DOHH2 (cell line): ENCODE results near the gene CACNA1I.

ENCODE experiments used
- H3F3A ChIP-seq: fragments of 200-600 bp; sonication (generic), shearing (Covaris generic); 2 replicates; pipeline ENCODE4 v1.6.0; 2016; ENCODE audit warnings: antibody characterized with exemption, mild to moderate bottlenecking; ENCODE audit not compliant: control insufficient read depth, insufficient read depth
- H3K27ac ChIP-seq: fragments of 200-600 bp; sonication (generic); 2 replicates; pipeline ENCODE4 v1.5.1; 2014; ENCODE audit warnings: low read depth, mild to moderate bottlenecking, low read length, moderate library complexity
- H3K27me3 ChIP-seq: fragments of 200-600 bp; sonication (generic); 2 replicates; pipeline ENCODE4 v1.6.1; 2014; ENCODE audit warnings: mild to moderate bottlenecking, low read length, mixed read lengths; ENCODE audit not compliant: control insufficient read depth
- H3K36me3 ChIP-seq: fragments of 200-600 bp; sonication (generic); 2 replicates; pipeline ENCODE4 v1.6.1; 2014; ENCODE audit warnings: mild to moderate bottlenecking, low read length, moderate library complexity, mixed read lengths; ENCODE audit not compliant: control insufficient read depth
- H3K4me1 ChIP-seq: fragments of 200-600 bp; sonication (generic); 2 replicates; pipeline ENCODE4 v1.6.1; 2014; ENCODE audit warnings: mild to moderate bottlenecking, low read length, mixed read lengths; ENCODE audit not compliant: control insufficient read depth
- H3K4me2 ChIP-seq: fragments of 200-600 bp; sonication (generic); 2 replicates; pipeline ENCODE4 v1.6.0; 2014; ENCODE audit warnings: mild to moderate bottlenecking, low read length, moderate library complexity
- H3K4me3 ChIP-seq: fragments of 200-600 bp; sonication (generic); 2 replicates; pipeline ENCODE4 v1.5.1; 2014; ENCODE audit warnings: mild to moderate bottlenecking, low read length, mixed read lengths
- H3K79me2 ChIP-seq: fragments of 200-600 bp; sonication (generic); 2 replicates; pipeline ENCODE4 v1.6.1; 2014; ENCODE audit warnings: mild to moderate bottlenecking, low read length, mixed read lengths; ENCODE audit not compliant: control insufficient read depth
- H3K9me2 ChIP-seq: fragments of 200-600 bp; sonication (generic); replicated peaks from 2 replicates; pipeline ENCODE4 v1.6.1; 2014; ENCODE audit warnings: mild to moderate bottlenecking, low read length, mixed read lengths; ENCODE audit not compliant: control insufficient read depth
- H3K9me3 ChIP-seq: fragments of 200-600 bp; sonication (generic); 2 replicates; pipeline ENCODE4 v1.6.1; 2014; ENCODE audit warnings: antibody characterized with exemption, low read length, mixed read lengths; ENCODE audit not compliant: control insufficient read depth, insufficient read depth
- H4K20me1 ChIP-seq: fragments of 200-600 bp; sonication (generic); 2 replicates; pipeline ENCODE4 v1.6.0; 2014; ENCODE audit warnings: low read depth, mild to moderate bottlenecking, antibody characterized with exemption, low read length, moderate library complexity; ENCODE audit not compliant: control insufficient read depth, insufficient read depth
- EZH2phosphoT487 ChIP-seq: fragments of 200-600 bp; sonication (generic); IDR thresholded peaks from 2 replicates; pipeline ENCODE4 v1.6.1; 2017; ENCODE audit warnings: borderline replicate concordance, mild to moderate bottlenecking, antibody characterized with exemption, low read length, moderate library complexity, mixed read lengths
- TF ChIP-seq, protein P1 (sequence below): fragments of 200-600 bp; sonication (generic); IDR thresholded peaks from one replicate; pipeline ENCODE4 v1.5.1; 2014; ENCODE audit warnings: antibody characterized with exemption, mild to moderate bottlenecking, low read depth, low read length; ENCODE audit not compliant: poor library complexity, severe bottlenecking

The CACNA1I gene

DNA sequence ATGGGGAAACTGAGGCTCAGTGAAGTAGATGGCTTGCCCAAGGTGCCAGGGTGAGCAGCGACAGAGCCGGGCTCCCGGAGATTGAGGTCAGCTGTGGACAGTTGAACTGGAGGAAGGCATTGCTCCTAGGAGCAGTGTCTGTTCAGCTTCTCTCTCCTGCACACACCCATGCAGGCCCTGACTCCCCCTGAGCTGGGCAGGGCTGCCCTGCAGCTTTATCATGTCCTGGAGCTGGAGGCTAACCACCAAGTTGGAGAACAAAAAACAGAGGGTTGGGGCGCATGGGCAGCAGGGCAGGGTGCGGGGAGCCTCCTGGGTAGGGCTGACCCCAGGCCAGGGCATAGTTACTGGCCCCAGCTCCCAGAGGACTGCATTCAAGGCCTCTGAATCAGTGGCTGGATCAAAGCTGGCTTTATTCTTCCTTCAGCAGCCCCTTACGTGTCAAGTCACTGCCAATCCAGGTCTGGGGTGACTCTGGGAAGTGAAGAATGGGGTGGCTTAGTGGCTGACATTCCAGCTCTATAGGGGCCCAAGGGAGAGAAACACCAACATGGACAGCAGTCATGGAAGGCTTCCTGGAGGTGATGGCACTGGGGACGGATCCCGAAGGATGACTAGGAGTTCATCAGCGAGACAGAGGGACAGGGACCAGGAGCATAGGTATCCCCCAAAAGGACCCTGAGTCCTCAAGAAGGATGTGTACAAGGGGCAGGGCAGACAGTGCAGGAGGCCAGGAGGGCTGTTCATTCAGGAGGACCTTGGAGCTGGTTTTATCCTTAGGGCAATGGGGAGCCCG is 83.8 kb downstream of the CACNA1I start:
- H3K9me2 ChIP-seq, result no peaks in the 10 kb centered on the region
- H3K9me3 ChIP-seq, result no peaks in the 10 kb centered on the region
- TF ChIP-seq, protein P1, sequence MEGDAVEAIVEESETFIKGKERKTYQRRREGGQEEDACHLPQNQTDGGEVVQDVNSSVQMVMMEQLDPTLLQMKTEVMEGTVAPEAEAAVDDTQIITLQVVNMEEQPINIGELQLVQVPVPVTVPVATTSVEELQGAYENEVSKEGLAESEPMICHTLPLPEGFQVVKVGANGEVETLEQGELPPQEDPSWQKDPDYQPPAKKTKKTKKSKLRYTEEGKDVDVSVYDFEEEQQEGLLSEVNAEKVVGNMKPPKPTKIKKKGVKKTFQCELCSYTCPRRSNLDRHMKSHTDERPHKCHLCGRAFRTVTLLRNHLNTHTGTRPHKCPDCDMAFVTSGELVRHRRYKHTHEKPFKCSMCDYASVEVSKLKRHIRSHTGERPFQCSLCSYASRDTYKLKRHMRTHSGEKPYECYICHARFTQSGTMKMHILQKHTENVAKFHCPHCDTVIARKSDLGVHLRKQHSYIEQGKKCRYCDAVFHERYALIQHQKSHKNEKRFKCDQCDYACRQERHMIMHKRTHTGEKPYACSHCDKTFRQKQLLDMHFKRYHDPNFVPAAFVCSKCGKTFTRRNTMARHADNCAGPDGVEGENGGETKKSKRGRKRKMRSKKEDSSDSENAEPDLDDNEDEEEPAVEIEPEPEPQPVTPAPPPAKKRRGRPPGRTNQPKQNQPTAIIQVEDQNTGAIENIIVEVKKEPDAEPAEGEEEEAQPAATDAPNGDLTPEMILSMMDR, result no peak
- TF ChIP-seq EZH2phosphoT487, result no peak
- no peaks in the 10 kb centered on the region for H3K27me3 ChIP-seq
- no peak overlapping the region for H3K27ac ChIP-seq
- no peaks in the 10 kb centered on the region for H4K20me1 ChIP-seq
- H3K4me1 ChIP-seq, result no peaks in the 10 kb centered on the region
- no peak overlapping the region for H3K4me3 ChIP-seq
- no peaks in the 10 kb centered on the region for H3K36me3 ChIP-seq
- H3K79me2 ChIP-seq, result no peaks in the 10 kb centered on the region
- no peak overlapping the region for H3K4me2 ChIP-seq
- H3F3A ChIP-seq, result no peaks in the 10 kb centered on the region

DNA sequence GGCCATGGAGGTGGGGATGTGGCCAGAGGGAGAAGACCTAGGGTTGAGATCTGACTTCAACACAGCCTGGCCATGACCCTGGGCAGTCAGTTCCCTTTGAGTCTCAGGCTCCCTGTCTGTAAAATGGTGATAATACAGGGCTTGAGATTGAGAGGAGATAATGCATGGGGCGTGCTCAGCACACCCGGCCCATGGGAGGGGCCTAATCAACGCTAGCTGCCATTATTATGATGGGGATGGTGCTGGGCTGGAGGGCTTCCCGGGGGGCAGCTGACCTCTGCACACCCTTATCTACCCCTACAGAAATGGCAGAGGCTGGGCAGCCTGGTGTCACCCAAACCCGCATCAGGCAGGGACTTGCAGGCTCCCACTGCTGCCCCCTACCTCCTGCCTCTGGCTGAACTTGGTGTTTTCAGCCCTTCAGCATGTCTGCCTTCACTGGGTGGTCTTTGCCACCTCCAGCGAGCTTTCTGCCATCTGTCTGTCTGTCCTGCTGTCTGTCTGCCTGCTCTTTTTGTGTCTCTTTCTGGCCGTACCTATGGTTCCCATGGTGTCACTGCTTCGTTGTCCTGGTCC is 84.5 kb downstream of the CACNA1I start:
- no peaks in the 10 kb centered on the region for H3K79me2 ChIP-seq
- H4K20me1 ChIP-seq, result no peaks in the 10 kb centered on the region
- no peak overlapping the region for H3K4me2 ChIP-seq
- H3K4me1 ChIP-seq, result no peaks in the 10 kb centered on the region
- no peaks in the 10 kb centered on the region for H3K36me3 ChIP-seq
- no peaks in the 10 kb centered on the region for H3K9me3 ChIP-seq
- no peaks in the 10 kb centered on the region for H3K9me2 ChIP-seq
- H3K27ac ChIP-seq, result no peak overlapping the region
- TF ChIP-seq, protein P1, result peak; percentile 48
- TF ChIP-seq EZH2phosphoT487, result no peak
- no peak overlapping the region for H3K4me3 ChIP-seq
- H3F3A ChIP-seq, result no peaks in the 10 kb centered on the region
- no peaks in the 10 kb centered on the region for H3K27me3 ChIP-seq

DNA sequence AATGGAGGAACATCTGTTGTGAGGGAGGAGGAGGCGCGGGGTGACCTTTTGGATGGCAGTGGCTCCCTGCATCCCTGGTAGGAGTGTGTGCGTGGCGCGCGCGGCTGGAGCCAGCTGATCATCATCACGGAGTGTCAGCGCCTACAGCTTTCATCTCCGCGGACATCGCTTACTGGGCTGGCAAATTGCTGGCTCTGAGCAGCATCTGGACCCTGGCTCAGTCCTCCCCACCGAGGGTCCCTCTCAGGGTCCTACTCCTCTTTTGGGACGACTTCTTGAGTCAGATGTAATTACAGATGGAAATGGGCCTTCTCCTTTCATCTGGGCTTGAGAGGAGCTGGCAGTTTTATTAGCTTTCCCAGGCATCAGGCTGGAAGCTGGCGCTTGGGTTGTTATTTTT is 85.3 kb downstream of the CACNA1I start:
- H3K4me3 ChIP-seq, result no peak overlapping the region
- H3K9me3 ChIP-seq, result no peaks in the 10 kb centered on the region
- no peaks in the 10 kb centered on the region for H3K36me3 ChIP-seq
- H3K79me2 ChIP-seq, result no peaks in the 10 kb centered on the region
- H3K27me3 ChIP-seq, result no peaks in the 10 kb centered on the region
- TF ChIP-seq, protein P1, result no peak
- TF ChIP-seq EZH2phosphoT487, result no peak
- H4K20me1 ChIP-seq, result no peaks in the 10 kb centered on the region
- no peaks in the 10 kb centered on the region for H3K4me1 ChIP-seq
- no peaks in the 10 kb centered on the region for H3F3A ChIP-seq
- no peak overlapping the region for H3K4me2 ChIP-seq
- no peaks in the 10 kb centered on the region for H3K9me2 ChIP-seq
- no peak overlapping the region for H3K27ac ChIP-seq
